ENCODE results near the gene ARPC5. TPM values are rescaled to one million over a fixed set of nuclear protein-coding genes. Genes with fewer than 3 reads are reported as not detected.
"Not testable (repeated sequence)": the region's sequence is repeated elsewhere in the genome, so short reads cannot be mapped to it uniquely, and the experiment has no call there.

Gene ARPC5
- total and polyA plus RNA-seq, 9 of the 15 experiments (the other 6 are each of a cell fraction or from before 2014, with no cell fraction given) = 71.8 to 150 (median 91.6) TPM

DNA sequence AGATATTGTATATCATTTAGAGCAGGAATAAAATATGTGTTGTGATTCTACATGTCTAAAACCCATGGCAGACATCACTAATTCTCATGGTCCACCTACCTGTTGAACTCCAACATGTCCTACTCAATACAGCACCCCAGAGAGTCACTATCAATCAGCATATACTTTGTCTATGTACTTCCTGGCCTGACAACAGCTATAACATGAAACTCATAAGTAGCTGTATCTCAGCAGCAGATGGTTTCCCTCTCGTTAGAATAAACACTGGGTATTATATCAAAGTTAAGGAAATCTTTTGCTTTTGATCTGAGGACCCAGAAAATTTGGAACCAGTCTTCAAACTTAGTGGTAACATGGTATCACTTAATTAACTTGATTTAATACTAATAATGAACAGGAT is 15.8 kb downstream of the ARPC5 start (continued):
- TF ChIP-seq SOX6 (IDR thresholded peaks at IDR 0.05) = no peak

DNA sequence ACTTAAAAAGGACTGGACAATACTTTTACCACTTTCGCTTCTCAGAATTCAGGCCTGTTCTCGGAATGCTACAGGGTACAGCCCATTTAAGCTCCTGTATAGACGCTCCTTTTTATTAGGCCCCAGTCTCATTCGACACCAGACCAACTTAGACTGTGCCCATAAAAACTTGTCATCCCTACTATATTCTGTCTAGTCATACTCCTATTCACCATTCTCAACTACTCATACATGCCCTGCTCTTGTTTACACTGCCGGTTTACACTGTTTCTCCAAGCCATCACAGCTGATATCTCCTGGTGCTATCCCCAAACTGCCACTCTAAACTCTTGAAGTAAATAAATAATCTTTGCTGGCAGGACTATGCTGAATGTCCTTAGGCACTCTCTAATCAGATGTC is 17.4 kb downstream of the ARPC5 start:
- H4K20me1 ChIP-seq (replicated peaks; ENCODE audit: control insufficient read depth, insufficient read depth, low read length); H3K4me1 ChIP-seq (replicated peaks in 1 of 2; ENCODE audit: control insufficient read depth in 2 of 2, insufficient read depth in 2 of 2, low read length in 2 of 2); H3K4me3 ChIP-seq; BruUV-seq (replicated peaks); H3K9me3 ChIP-seq (replicated peaks; ENCODE audit: control insufficient read depth, insufficient read depth, low read depth, low read length); H3K9ac ChIP-seq (ENCODE audit: insufficient read depth in 1 of 2, low read depth in 2 of 2, low read length in 2 of 2); H3K27me3 ChIP-seq (ENCODE audit: control insufficient read depth in 2 of 2, insufficient read depth in 2 of 2, low read length in 2 of 2); H3K79me2 ChIP-seq (ENCODE audit: control insufficient read depth, insufficient read depth, low read length); POLR2A ChIA-PET; H3K9me1 ChIP-seq (ENCODE audit: control insufficient read depth, insufficient read depth, low read length); H3K27ac ChIP-seq (ENCODE audit: extremely low read depth, low read depth, low read length); FAIRE-seq; H3K4me2 ChIP-seq (ENCODE audit: insufficient read depth, low read length); CTCF ChIA-PET (ENCODE audit: low intra/inter-chr PET ratio); DNase-seq (ENCODE audit: extremely low read depth in 1 of 4, low spot score in 3 of 4); intact Hi-C loops (cut with micrococcal nuclease); ATAC-seq; H2AFZ ChIP-seq (ENCODE audit: low read depth, low read length); H3K36me3 ChIP-seq (ENCODE audit: control insufficient read depth, insufficient read depth, low read length): not testable (repeated sequence)
- WGBS (ENCODE audit: insufficient coverage, low coverage, missing lambda C conversion rate) = 38% methylated on average over 4 of the region's 5 CpGs
- TF ChIP-seq MAFG (tag; conservative IDR thresholded peaks at IDR 0.05) (peak; percentile 68), ZNF316 (IDR thresholded peaks at IDR 0.05) (peak; percentile 61)
- in situ Hi-C loops (cut with MboI) = loop anchor here (25.0 kb wide), 1 partner anchor 656 kb away; the partner anchor contains the start of gene SHCBP1L

DNA sequence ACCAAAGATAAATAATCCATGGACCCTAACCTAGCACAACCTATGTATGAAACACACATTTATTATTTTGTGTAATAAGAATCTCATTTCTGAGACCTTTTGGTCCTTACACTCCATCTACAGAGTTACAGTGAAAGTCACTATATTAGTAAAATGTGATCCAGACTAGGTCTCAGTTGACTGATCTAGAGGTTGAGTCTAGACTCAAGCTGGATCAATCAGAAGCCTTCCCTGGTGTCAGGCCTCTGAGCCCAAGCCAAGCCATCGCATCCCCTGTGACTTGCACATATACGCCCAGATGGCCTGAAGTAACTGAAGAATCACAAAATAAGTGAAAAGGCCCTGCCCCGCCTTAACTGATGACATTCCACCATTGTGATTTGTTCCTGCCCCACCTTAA is 22.6 kb downstream of the ARPC5 start:
- H3K9me1 ChIP-seq (ENCODE audit: control insufficient read depth, insufficient read depth, low read length); H3K4me1 ChIP-seq (replicated peaks in 1 of 2; ENCODE audit: control insufficient read depth in 2 of 2, insufficient read depth in 2 of 2, low read length in 2 of 2); H3K9ac ChIP-seq (ENCODE audit: insufficient read depth in 1 of 2, low read depth in 2 of 2, low read length in 2 of 2); H3K27ac ChIP-seq (ENCODE audit: extremely low read depth, low read depth, low read length); DNase-seq (ENCODE audit: extremely low read depth in 1 of 4, low spot score in 3 of 4); H3K27me3 ChIP-seq (ENCODE audit: control insufficient read depth in 2 of 2, insufficient read depth in 2 of 2, low read length in 2 of 2); H3K79me2 ChIP-seq (ENCODE audit: control insufficient read depth, insufficient read depth, low read length); H3K4me3 ChIP-seq; H3K36me3 ChIP-seq (ENCODE audit: control insufficient read depth, insufficient read depth, low read length); intact Hi-C loops (cut with micrococcal nuclease); H2AFZ ChIP-seq (ENCODE audit: low read depth, low read length); H3K9me3 ChIP-seq (replicated peaks; ENCODE audit: control insufficient read depth, insufficient read depth, low read depth, low read length); ATAC-seq; CTCF ChIA-PET (ENCODE audit: low intra/inter-chr PET ratio); FAIRE-seq; BruUV-seq (replicated peaks); H4K20me1 ChIP-seq (replicated peaks; ENCODE audit: control insufficient read depth, insufficient read depth, low read length); H3K4me2 ChIP-seq (ENCODE audit: insufficient read depth, low read length): not testable (repeated sequence)
- in situ Hi-C loops (cut with MboI) = loop anchor here (25.0 kb wide), 1 partner anchor 651 kb away; the partner anchor contains the start of gene SHCBP1L
- WGBS (ENCODE audit: insufficient coverage, low coverage, missing lambda C conversion rate) = 31% methylated on average over 3 of the region's 3 CpGs
- POLR2A ChIA-PET = interaction anchor here (0.6 kb wide), 1 partner anchor 1012 kb away, joined by 3 read pairs; no protein-coding TSS in a partner anchor

Data from K562 (cell line).